ENCODE measurements around the gene PARD3B.

Gene PARD3B

GRCh38 chr2:205169464-205169863, 624.2 kb downstream of the PARD3B start:
- no peak for DNase-seq

- no peak for DNase-seq
These were observed 625.1 kb downstream of the PARD3B start for GRCh38 chr2:205170399-205170798.

- DNase-seq: no peak
These were observed 626.1 kb downstream of the PARD3B start for GRCh38 chr2:205171261-205171940.

- DNase-seq: peak; percentile 31
These were observed 630.6 kb downstream of the PARD3B start for GRCh38 chr2:205175831-205176230.

GRCh38 chr2:205176546-205176945, 631.3 kb downstream of the PARD3B start:
- no peak for DNase-seq

- DNase-seq: no peak
These were observed 632.3 kb downstream of the PARD3B start for GRCh38 chr2:205177546-205177945.

GRCh38 chr2:205180730-205181129, 635.5 kb downstream of the PARD3B start:
- no peak for DNase-seq

- DNase-seq: no peak
These were observed 642.5 kb downstream of the PARD3B start for GRCh38 chr2:205187731-205188130.

- DNase-seq: peak; percentile 43
These were observed 643.2 kb downstream of the PARD3B start for GRCh38 chr2:205188239-205189138.

- DNase-seq: no peak
These were observed 644.0 kb downstream of the PARD3B start for GRCh38 chr2:205189301-205189700.

GRCh38 chr2:205190528-205190927, 645.3 kb downstream of the PARD3B start:
- DNase-seq: no peak

- DNase-seq: no peak
These were observed 648.0 kb downstream of the PARD3B start for GRCh38 chr2:205193125-205193835.

GRCh38 chr2:205193836-205194228, 648.6 kb downstream of the PARD3B start:
- no peak for DNase-seq

- no peak for DNase-seq
These were observed 652.3 kb downstream of the PARD3B start for GRCh38 chr2:205197468-205198139.

GRCh38 chr2:205198140-205198525, 652.9 kb downstream of the PARD3B start:
- DNase-seq: no peak

GRCh38 chr2:205199165-205199850, 654.0 kb downstream of the PARD3B start:
- DNase-seq: no peak

- no peak for DNase-seq
These were observed 665.2 kb downstream of the PARD3B start for GRCh38 chr2:205210494-205210893.

- DNase-seq: no peak
These were observed 667.1 kb downstream of the PARD3B start for GRCh38 chr2:205212357-205212756.

- DNase-seq: no peak
These were observed 670.8 kb downstream of the PARD3B start for GRCh38 chr2:205216092-205216491.

GRCh38 chr2:205216580-205216979, 671.3 kb downstream of the PARD3B start:
- no peak for DNase-seq

- no peak for DNase-seq
These were observed 671.7 kb downstream of the PARD3B start for GRCh38 chr2:205217004-205217403.

GRCh38 chr2:205218056-205218455, 672.8 kb downstream of the PARD3B start:
- no peak for DNase-seq
